CD4-positive, alpha-beta T cell treated with Interferon gamma for 1 hour (primary cell): ENCODE results near the gene FSCN2.

Experiments used
- DNase-seq: peaks from one replicate; pipeline ENCODE4 v3.0.0-alpha.2; 2020

The FSCN2 gene

GRCh38 chr17:81491761-81492160 lies 36.4 kb upstream of the FSCN2 start:
- DNase-seq: no peak

- DNase-seq: no peak
Measured at GRCh38 chr17:81492202-81492601, 36.0 kb upstream of the FSCN2 start.

DNA sequence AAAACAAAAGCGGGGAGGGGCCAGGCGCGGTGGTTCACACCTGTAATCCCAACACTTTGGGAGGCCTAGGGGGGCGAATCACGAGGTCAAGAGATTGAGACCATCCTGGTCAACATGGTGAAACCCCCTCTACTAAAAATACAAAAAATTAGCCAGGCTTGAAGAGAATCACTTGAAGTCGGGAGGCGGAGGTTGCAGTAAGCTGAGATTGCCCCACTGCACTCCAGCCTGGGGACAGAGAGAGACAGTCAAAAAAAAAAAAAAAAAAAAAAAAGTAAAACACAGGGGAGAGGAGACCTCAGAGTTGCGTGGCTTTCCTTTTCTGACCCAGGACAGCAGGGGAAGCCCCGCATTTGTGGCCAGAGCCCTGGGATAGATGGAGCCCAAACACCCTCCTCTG lies 35.5 kb upstream of the FSCN2 start:
- DNase-seq: no peak

GRCh38 chr17:81493198-81494038 lies 34.8 kb upstream of the FSCN2 start:
- no peak for DNase-seq

- no peak for DNase-seq
Measured at GRCh38 chr17:81494626-81495377, 33.4 kb upstream of the FSCN2 start.

DNA sequence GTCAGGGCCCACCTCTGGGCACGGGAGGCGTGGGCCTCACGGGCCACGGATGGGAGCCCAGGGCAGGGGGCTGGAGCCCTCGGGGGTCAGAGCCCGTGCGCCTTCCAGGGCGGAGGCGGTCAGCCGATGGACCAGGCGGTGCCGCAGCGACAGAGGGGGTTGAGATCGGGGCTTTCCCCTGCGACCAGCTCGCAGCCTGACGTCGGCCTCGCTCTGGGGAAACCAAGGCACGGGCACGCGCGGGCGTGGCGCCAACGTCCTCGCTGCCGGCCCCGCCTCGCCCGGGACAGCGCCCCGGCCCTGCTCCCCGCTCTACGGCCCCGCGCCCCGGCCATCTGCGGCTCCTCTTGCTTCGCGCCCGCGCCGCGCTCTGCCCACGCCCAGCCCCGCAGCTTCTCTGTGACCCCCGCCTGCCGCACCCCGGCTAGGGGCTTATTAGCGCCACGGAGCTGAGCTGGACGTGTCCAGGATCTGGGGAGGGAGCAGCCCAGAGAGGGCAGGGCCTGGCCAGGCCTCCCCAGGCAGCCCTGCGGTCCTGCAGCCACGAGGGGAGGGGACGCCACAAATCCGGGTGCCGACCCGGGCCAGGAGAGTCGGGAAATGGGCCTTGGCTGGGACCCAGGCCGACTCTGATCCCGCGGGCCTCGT lies 29.1 kb upstream of the FSCN2 start:
- no peak for DNase-seq

GRCh38 chr17:81499601-81499970 lies 28.6 kb upstream of the FSCN2 start:
- DNase-seq: no peak

DNA sequence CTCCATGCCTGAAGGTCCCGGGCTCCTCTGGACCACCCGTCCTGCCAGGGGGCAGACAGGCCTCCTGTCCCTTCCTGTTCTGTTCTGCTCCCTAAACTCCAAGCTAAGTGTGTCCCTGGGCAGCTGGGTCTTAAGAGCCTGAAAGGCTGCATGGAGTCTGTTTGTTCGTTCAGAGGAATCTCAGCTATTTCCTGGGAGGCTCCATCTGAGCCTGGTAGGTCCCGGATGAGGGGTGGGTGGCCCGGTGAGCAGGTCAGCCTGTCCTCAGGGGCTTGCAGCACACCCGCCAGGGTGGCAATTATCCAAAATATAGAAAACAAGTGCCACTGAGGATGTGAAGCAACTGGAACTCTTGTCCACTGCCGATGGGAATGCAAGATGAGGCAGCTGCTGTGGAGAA lies 28.1 kb upstream of the FSCN2 start:
- no peak for DNase-seq

GRCh38 chr17:81502471-81503017 lies 25.6 kb upstream of the FSCN2 start:
- no peak for DNase-seq

DNA sequence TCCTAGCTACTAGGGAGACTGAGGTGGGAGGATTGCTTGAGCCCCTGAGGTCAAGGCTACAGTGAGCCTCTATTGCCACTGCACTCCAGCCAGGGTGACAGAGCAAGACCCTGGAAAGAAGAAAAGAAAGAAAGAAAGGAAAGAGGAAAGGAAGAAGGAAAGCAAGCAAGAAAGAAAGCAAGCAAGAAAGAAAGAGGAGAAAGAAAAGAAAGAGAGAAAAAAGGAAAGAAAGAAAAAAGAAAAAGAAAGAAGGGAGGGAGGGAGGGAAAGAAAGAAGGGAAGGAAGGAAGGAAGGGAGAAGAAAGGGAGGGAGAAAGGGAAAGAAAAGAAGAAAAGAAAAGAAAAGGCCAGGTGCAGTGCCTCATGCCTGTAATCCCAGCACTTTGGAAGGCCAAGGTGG lies 24.6 kb upstream of the FSCN2 start:
- DNase-seq: no peak

DNA sequence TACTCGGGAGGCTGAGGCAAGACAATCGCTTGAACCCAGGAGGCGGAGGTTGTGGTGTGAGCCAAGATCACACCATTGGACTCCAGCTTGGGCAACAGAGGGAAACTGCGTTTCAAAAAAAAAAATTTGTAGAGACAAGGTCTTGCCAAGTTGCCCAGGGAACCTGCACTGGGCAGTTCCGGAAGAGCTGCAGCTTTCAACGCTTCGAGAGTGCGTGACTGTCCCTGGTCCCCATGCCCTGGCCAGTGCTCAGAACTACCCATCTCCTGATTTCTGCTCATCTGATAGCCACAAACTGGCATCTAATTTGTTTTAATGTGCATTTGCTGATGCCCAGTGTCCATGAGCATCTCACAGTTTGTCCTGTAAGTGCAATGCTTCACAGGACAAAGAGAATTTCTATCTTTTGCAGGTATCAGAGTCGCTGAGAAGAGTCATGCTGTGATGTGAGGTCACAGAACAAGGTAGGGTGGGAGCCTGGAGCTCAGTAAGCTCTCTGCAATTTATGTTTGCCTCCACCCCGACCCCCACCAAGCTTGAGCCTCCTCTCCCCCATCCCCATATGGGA lies 19.5 kb upstream of the FSCN2 start:
- no peak for DNase-seq

GRCh38 chr17:81509207-81509971 lies 18.8 kb upstream of the FSCN2 start:
- DNase-seq: no peak

DNA sequence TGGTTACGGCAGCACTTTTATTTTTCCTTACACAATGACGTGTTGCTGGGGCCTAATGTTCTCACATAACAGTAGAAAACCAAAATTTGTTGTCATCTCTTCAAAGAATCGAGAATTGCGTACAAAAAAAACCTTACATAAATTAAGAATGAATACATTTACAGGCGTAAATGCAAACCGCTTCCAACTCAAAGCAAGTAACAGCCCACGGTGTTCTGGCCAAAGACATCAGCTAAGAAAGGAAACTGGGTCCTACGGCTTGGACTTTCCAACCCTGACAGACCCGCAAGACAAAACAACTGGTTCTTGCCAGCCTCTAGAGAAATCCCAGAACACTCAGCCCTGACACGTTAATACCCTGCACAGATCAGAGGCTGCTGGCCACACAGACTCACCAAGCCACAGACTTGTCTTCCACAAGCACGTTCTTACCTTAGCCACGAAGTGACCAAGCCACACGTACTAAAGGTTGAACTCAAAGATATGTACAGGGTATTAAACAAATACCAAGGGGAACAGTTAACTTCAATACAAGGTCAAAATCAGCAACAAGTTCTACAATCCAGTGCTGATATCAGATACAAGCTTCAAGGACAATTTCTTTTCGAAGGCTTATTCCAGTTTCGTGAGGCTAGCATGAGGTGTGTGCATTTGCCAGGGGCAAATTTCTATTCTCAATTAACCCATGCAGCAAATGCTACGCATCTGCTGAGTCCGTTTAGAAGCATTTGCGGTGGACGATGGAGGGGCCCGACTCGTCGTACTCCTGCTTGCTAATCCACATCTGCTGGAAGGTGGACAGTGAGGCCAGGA lies 18.0 kb upstream of the FSCN2 start:
- no peak for DNase-seq

GRCh38 chr17:81510785-81511553 lies 17.2 kb upstream of the FSCN2 start:
- DNase-seq: no peak

GRCh38 chr17:81511554-81511803 lies 16.7 kb upstream of the FSCN2 start:
- DNase-seq: no peak

DNA sequence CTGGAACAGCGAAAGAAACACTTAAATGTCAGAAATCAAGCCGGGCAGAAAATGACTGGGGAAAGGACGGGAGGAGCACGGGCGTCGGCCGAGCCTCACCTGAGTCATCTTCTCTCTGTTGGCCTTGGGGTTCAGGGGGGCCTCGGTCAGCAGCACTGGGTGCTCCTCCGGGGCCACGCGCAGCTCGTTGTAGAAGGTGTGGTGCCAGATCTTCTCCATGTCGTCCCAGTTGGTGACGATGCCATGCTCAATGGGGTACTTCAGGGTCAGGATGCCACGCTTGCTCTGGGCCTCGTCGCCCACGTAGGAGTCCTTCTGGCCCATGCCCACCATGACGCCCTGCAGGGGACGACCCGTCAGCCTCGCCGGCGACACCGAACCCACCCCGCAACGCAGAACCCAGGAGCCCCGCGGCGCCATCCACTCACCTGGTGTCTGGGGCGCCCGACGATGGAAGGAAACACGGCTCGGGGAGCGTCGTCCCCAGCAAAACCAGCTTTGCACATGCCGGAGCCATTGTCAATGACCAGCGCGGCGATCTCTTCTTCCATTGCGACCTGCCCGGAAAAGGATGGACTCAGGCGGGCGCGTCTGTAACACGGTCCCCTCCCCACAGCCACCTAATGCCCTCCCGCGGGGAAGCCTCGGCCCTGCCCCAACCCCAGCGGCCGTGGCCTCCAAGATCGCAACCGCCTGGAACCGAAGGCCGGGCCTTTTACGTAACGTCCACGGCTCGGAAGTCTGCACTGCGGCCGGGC lies 16.2 kb upstream of the FSCN2 start:
- no peak for DNase-seq

GRCh38 chr17:81512562-81513371 lies 15.4 kb upstream of the FSCN2 start, which contains the start of gene ACTG1:
ACTG1 (minus strand) TSS chr17:81512799; CDS start chr17:81512354, 445 bp downstream.
- DNase-seq: peak; percentile 94

- peak; percentile 55 for DNase-seq
Measured at GRCh38 chr17:81513372-81513752, 14.8 kb upstream of the FSCN2 start.
